ENCODE results near the gene SYT14. TPM values are rescaled to one million over a fixed set of nuclear protein-coding genes. Genes with fewer than 3 reads are reported as not detected.

SYT14 gene
- total and polyA plus RNA-seq, 2 experiments from 2014 or later: 0.09 to 0.36 TPM

DNA sequence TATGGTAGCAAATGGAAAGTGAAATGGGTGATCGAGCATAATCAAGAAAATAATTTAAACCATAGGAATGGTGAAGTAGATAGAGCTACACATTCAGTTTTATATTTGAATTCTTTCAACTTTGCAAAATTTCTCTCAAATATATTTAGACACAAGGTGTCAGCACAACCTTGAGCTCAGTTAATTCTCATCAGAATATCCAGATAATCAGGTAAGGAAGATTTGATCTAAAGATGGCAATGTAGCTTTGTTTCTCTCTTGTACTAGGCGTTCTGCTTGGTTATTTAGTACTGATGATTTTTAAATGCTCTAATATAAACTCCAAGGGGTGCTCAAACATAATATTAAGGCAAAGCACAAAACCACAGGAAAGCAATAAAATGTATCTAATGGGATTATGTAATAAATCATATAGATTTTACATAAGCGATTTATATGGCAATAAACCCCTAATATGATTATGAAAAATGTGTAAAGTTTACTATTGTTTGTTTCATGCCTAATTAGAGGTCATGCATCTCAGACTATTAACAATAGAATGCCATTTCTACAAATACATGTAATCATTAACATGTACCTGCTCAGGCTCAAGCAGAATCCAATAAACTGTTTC, 262.2 kb downstream of the SYT14 start:
- Histone ChIP-seq H3K4me3 (no peak overlapping the region), H3K27me3 (no peaks in the 10 kb centered on the region), H3K36me3 (no peaks in the 10 kb centered on the region), H3K4me1 (ENCODE audit: low read depth) (no peaks in the 10 kb centered on the region), H3K9me3 (ENCODE audit: low read depth) (no peaks in the 10 kb centered on the region), H3K27ac (no peak overlapping the region)
- no peak for DNase-seq (ENCODE audit: low read depth in 1 of 2, low spot score in 1 of 2)
- TF ChIP-seq, protein P1, sequence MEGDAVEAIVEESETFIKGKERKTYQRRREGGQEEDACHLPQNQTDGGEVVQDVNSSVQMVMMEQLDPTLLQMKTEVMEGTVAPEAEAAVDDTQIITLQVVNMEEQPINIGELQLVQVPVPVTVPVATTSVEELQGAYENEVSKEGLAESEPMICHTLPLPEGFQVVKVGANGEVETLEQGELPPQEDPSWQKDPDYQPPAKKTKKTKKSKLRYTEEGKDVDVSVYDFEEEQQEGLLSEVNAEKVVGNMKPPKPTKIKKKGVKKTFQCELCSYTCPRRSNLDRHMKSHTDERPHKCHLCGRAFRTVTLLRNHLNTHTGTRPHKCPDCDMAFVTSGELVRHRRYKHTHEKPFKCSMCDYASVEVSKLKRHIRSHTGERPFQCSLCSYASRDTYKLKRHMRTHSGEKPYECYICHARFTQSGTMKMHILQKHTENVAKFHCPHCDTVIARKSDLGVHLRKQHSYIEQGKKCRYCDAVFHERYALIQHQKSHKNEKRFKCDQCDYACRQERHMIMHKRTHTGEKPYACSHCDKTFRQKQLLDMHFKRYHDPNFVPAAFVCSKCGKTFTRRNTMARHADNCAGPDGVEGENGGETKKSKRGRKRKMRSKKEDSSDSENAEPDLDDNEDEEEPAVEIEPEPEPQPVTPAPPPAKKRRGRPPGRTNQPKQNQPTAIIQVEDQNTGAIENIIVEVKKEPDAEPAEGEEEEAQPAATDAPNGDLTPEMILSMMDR (IDR thresholded peaks at IDR 0.05; ENCODE audit: low read depth, low read length): no peak

DNA sequence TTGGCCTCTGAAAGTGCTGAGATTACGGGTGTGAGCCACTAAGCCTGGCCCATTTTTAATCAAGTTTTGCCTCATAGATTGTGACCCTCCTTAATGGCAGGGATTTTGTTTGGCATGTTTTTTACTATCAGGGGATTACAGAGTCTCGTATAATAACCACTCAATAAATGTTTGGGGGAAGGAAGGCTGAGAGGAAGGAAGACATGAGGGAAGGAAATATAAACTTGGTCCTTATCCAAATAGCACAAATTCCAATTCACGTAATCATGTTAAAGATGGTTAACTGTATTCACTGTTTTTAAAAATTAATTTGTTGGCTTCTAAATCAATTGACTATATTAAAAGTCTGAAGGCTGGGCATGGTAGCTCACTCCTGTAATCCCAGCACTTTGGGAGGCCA, 263.7 kb downstream of the SYT14 start:
- Histone ChIP-seq H3K36me3 (no peaks in the 10 kb centered on the region), H3K27me3 (no peaks in the 10 kb centered on the region), H3K9me3 (ENCODE audit: low read depth) (no peaks in the 10 kb centered on the region), H3K27ac (no peak overlapping the region), H3K4me3 (no peak overlapping the region), H3K4me1 (ENCODE audit: low read depth) (no peaks in the 10 kb centered on the region)
- DNase-seq (ENCODE audit: low read depth in 1 of 2, low spot score in 1 of 2): no peak
- TF ChIP-seq, protein P1 (IDR thresholded peaks at IDR 0.05; ENCODE audit: low read depth, low read length): no peak

DNA sequence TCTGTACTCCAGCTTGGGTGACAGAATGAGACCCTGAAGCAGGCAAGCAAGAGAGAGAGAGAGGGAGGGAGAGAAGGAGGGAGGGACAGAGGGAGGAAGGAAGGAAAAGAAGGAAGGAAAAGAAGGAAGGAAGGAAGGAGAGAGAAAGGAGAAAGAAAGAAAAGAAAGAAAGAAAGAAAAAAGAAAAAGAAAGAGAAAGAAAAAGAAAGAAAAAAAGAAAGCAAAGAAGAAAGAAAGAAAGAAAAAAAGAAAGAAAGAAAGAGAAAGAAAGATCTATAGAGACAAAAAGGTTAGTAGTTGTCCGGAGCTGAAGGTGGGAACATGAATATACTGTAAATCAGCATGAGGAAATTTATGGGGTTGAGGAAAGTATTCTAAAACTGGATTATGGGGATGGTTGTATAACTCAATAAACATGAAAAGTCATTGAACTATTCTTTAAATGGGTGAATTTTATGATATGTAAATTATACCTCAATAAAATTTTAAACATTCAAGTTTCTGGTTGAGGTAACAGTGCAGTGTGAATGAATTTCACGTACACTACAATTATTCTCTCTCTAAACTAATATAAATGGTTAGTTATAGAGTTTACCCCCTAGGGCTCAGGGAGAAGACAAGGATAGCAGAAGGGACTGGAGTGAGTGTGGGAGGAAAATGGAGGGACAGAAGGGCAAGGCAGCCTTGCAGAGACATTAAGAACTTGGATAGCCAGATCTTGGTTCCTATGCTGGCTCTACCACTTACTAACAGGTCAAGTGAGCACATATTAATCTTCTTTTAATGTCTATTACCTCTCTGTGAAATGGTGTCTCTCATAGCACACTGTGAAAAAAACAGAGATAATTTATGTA, 269.8 kb downstream of the SYT14 start:
- Histone ChIP-seq H3K27me3 (no peaks in the 10 kb centered on the region), H3K4me3 (no peak overlapping the region), H3K36me3 (no peaks in the 10 kb centered on the region), H3K27ac (no peak overlapping the region), H3K4me1 (ENCODE audit: low read depth) (no peaks in the 10 kb centered on the region), H3K9me3 (ENCODE audit: low read depth) (no peaks in the 10 kb centered on the region)
- TF ChIP-seq, protein P1 (IDR thresholded peaks at IDR 0.05; ENCODE audit: low read depth, low read length): no peak
- no peak for DNase-seq (ENCODE audit: low read depth in 1 of 2, low spot score in 1 of 2)

DNA sequence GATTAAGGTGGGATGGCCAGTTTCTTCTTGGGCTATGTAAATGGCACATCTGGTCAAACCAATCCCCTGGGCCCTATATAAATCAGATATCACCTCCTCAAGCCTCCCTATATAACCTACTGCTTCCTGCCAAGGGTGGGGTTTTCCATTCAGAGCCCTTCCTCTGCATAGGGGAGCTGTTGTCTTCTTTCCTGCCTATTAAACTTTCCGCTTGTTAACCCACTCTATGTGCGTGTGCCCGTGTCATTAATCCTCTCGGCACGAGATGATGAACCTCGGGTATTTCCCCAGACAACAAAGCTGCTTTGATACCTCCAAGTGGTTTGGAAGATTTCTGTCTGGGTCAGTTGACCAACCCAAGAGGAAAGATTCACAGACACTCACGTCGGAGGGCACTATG, 275.3 kb downstream of the SYT14 start:
- Histone ChIP-seq H3K4me3 (no peak overlapping the region), H3K27me3 (no peaks in the 10 kb centered on the region), H3K4me1 (ENCODE audit: low read depth) (no peaks in the 10 kb centered on the region), H3K27ac (no peak overlapping the region), H3K36me3 (no peaks in the 10 kb centered on the region), H3K9me3 (ENCODE audit: low read depth) (no peaks in the 10 kb centered on the region)
- no peak for DNase-seq (ENCODE audit: low read depth in 1 of 2, low spot score in 1 of 2)
- TF ChIP-seq, protein P1 (IDR thresholded peaks at IDR 0.05; ENCODE audit: low read depth, low read length): no peak

DNA sequence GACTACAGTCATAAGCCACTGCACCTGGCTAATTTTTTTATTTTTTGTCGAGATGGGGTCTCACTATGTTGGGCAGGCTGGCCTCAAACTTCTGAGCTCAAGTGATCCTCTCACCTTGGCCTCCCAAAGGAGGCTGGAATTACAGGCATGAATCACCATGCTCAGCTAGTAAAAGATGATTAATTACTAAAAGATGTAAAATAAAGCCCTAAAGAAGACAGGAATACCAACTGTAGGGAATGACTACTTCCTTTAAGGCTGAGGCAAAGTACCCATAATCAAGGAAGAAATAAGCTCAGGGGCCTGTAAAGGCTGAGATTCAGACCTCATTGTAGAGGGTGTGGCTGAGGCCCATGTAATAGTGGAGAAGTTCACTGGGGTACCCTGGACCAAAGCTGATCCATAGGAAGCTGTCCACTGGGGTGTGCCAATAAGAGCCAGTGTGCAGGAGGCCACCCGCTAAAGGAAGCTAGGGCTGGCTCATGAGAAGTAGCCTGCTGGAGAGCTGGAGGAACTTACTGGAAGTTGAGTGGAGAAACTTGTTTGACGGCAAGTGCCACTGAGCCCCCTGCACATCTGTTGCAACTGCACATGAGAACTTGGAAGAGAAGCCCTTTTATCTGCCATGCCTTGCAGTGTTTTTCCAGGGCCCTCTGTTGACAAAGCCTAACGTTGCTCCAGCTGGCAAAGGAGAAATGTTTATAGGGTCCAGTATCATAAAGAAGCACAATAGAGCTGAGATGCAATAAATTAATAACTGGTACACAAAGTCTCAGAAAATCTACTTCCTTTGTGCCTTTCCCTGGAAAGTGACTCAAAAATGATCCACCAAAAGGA, 276.8 kb downstream of the SYT14 start:
- DNase-seq (ENCODE audit: low read depth in 1 of 2, low spot score in 1 of 2): no peak
- Histone ChIP-seq H3K27me3 (no peaks in the 10 kb centered on the region), H3K27ac (no peak overlapping the region), H3K4me3 (no peak overlapping the region), H3K36me3 (no peaks in the 10 kb centered on the region), H3K4me1 (ENCODE audit: low read depth) (no peaks in the 10 kb centered on the region), H3K9me3 (ENCODE audit: low read depth) (no peaks in the 10 kb centered on the region)
- TF ChIP-seq, protein P1 (IDR thresholded peaks at IDR 0.05; ENCODE audit: low read depth, low read length): no peak
